GM12878 (cell line): ENCODE results near the gene PCID2. TPM values are rescaled to one million over a fixed set of nuclear protein-coding genes. Genes with fewer than 3 reads are reported as not detected.

Experiments
- ATAC-seq: fragments of 200-7000 bp; cut with Tn5 transposase; 3 replicates; pipeline ENCODE4 v1.9.1; 2020; ENCODE audit warnings: mild to moderate bottlenecking, moderate library complexity
- BruUV-seq: library from RNA; stranded (reverse); fragments of 400-500 nt; replicated peaks from 2 replicates; lab custom pipeline; 2021; lab: Mats Ljungman, UMichigan
- CTCF ChIA-PET: fragments of 300-600 bp; sonication (Branson Sonifier 250); formaldehyde crosslinking; extraction: SDS; loops from one replicate; lab custom pipeline; 2021; ENCODE audit warnings: inconsistent platforms; lab: Yijun Ruan, JAX
- POLR2A ChIA-PET: fragments of 350-600 bp; formaldehyde crosslinking; extraction: SDS; loops from one replicate; lab custom pipeline; 2021; ENCODE audit warnings: inconsistent platforms; lab: Charles Lee
- RAD21 ChIA-PET: fragments of 300-600 bp; sonication (Branson Sonifier 250); formaldehyde crosslinking; loops from one replicate; lab custom pipeline; 2023; ENCODE audit warnings: antibody characterized with exemption; ENCODE audit not compliant: unreplicated experiment; lab: Charles Lee
- SMC1A ChIA-PET: fragments of 300-600 bp; sonication (Branson Sonifier 250); formaldehyde crosslinking; loops from one replicate; lab custom pipeline; 2023; ENCODE audit not compliant: unreplicated experiment, uncharacterized antibody; lab: Charles Lee
- DNase-seq: peaks from one replicate; pipeline ENCODE4 v3.0.0-alpha.2; 2011; ENCODE audit warnings: low read depth, low spot score
- FAIRE-seq: peaks from 3 replicates; lab custom pipeline; 2011; peaks lifted over from hg19 to GRCh38; lab: Jason Lieb, UNC
- H2AFZ ChIP-seq: 2 replicates; pipeline ENCODE4 v1.6.0; 2011; ENCODE audit warnings: low read depth, low read length, control low read depth; ENCODE audit not compliant: control insufficient read depth
- H3K27ac ChIP-seq: 2 replicates; pipeline ENCODE4 v1.5.1; 2011; ENCODE audit warnings: control low read depth; ENCODE audit not compliant: control insufficient read depth, insufficient read depth
- H3K27me3 ChIP-seq, 2 experiments: replicated peaks in 1 of 2; 2 replicates each; pipeline versions ENCODE4 v1.6.0 to v1.6.1; 2011; ENCODE audit warnings: low read length in 1 of 2; ENCODE audit not compliant: control insufficient read depth in 2 of 2, insufficient read depth in 2 of 2
- H3K36me3 ChIP-seq, 2 experiments: 2 replicates each; pipeline ENCODE4 v1.5.1; 2011; ENCODE audit warnings: low read length in 1 of 2; ENCODE audit not compliant: control insufficient read depth in 2 of 2, insufficient read depth in 2 of 2
- H3K4me1 ChIP-seq: 2 replicates; pipeline ENCODE4 v1.6.1; 2011; ENCODE audit warnings: mild to moderate bottlenecking, low read length, moderate library complexity, mixed read lengths; ENCODE audit not compliant: control insufficient read depth, insufficient read depth
- H3K4me2 ChIP-seq: 2 replicates; pipeline ENCODE4 v1.6.0; 2011; ENCODE audit warnings: control low read depth; ENCODE audit not compliant: control insufficient read depth, insufficient read depth
- H3K4me3 ChIP-seq: fragments of 200-600 bp; sonication (generic); 2 replicates; pipeline ENCODE4 v1.5.1; 2016
- H3K79me2 ChIP-seq: 2 replicates; pipeline ENCODE4 v1.6.0; 2011; ENCODE audit warnings: low read length; ENCODE audit not compliant: control insufficient read depth, insufficient read depth
- H3K9ac ChIP-seq: 2 replicates; pipeline ENCODE4 v1.8.0; 2011; ENCODE audit warnings: low read length, control low read depth, mixed read lengths; ENCODE audit not compliant: control insufficient read depth, insufficient read depth
- H3K9me3 ChIP-seq: replicated peaks from 3 replicates; pipeline ENCODE4 v1.5.1; 2011; ENCODE audit warnings: mild to moderate bottlenecking, low read length; ENCODE audit not compliant: control insufficient read depth, insufficient read depth
- H4K20me1 ChIP-seq: 2 replicates; pipeline ENCODE4 v1.6.0; 2011; ENCODE audit not compliant: control insufficient read depth, insufficient read depth
- DPF2 ChIP-seq: fragments of 450-650 bp; IDR thresholded peaks from 2 replicates; pipeline ENCODE4 v1.6.1; 2017; ENCODE audit warnings: mild to moderate bottlenecking
- E4F1 ChIP-seq: fragments of 450-650 bp; IDR thresholded peaks from 2 replicates; pipeline ENCODE4 v1.6.1; 2018; ENCODE audit warnings: borderline replicate concordance, mild to moderate bottlenecking; ENCODE audit not compliant: partially characterized antibody
- EED ChIP-seq: sonication (generic); IDR thresholded peaks from 2 replicates; pipeline ENCODE4 v1.6.1; 2016; ENCODE audit warnings: antibody characterized with exemption, low read depth
- ELK1 ChIP-seq: IDR thresholded peaks from 2 replicates; pipeline ENCODE4 v1.6.1; 2012; ENCODE audit warnings: low read depth, low read length, improper control_type of control experiment
- FOS ChIP-seq: IDR thresholded peaks from 3 replicates; pipeline ENCODE4 v1.6.1; 2011; ENCODE audit warnings: borderline replicate concordance; ENCODE audit not compliant: insufficient read length; ENCODE audit errors: extremely low read depth
- HDAC2 ChIP-seq: fragments of 200-600 bp; sonication (generic); IDR thresholded peaks from 2 replicates; pipeline ENCODE4 v1.6.1; 2017
- IRF3 ChIP-seq: fragments of 450-650 bp; IDR thresholded peaks from 2 replicates; pipeline ENCODE4 v1.6.1; 2014; ENCODE audit warnings: mild to moderate bottlenecking
- KDM1A ChIP-seq: fragments of 200-600 bp; sonication (generic); IDR thresholded peaks from 2 replicates; pipeline ENCODE4 v1.6.1; 2016; ENCODE audit warnings: borderline replicate concordance
- POLR2A ChIP-seq: IDR thresholded peaks from 2 replicates; pipeline ENCODE4 v1.6.1; 2011; ENCODE audit warnings: low read depth, mild to moderate bottlenecking, low read length
- POLR2AphosphoS2 ChIP-seq: IDR thresholded peaks from 2 replicates; pipeline ENCODE4 v1.6.1; 2011; ENCODE audit warnings: low read depth, mild to moderate bottlenecking, low read length, improper control_type of control experiment, moderate library complexity
- POLR2AphosphoS5 ChIP-seq: IDR thresholded peaks from 2 replicates; pipeline ENCODE4 v1.6.1; 2011; ENCODE audit warnings: mild to moderate bottlenecking, low read length, inconsistent platforms
- SPI1 ChIP-seq: IDR thresholded peaks from 2 replicates; pipeline ENCODE4 v1.6.1; 2011; ENCODE audit warnings: low read depth, mild to moderate bottlenecking, low read length, moderate library complexity, borderline replicate concordance; ENCODE audit not compliant: insufficient read depth
- SRF ChIP-seq, 2 experiments: IDR thresholded peaks; 2 replicates each; pipeline ENCODE4 v1.6.1; 2011; ENCODE audit warnings: low read depth in 2 of 2, low read length in 2 of 2, mild to moderate bottlenecking in 1 of 2, moderate library complexity in 1 of 2
- YY1 ChIP-seq: IDR thresholded peaks from 2 replicates; pipeline ENCODE4 v1.6.1; 2011; ENCODE audit warnings: low read depth, mild to moderate bottlenecking, low read length
- WGBS: methylation state at CpG from one replicate; pipeline ENCODE4 v1.1.6; 2016; ENCODE audit warnings: low lambda C conversion rate; ENCODE audit not compliant: insufficient replicate concordance, insufficient coverage; ENCODE audit errors: missing lambda C conversion rate; 5-methylcytosine and 5-hydroxymethylcytosine counted together
- in situ Hi-C: fragments of 300-500 bp; cut with MboI; formaldehyde crosslinking; loops from 9 replicates; pipeline ENCODE4 v1.14.3; 2018; ENCODE audit warnings: mixed read lengths
- intact Hi-C: fragments of 100-400 bp; cut with micrococcal nuclease; formaldehyde crosslinking; loops from one replicate; pipeline ENCODE4 v1.14.2; 2022; ENCODE audit not compliant: unreplicated experiment
- polyA plus RNA-seq, 11 experiments: library from polyadenylated mRNA; depleted of rRNA in 4 of 11; unstranded in 6 of 11; stranded (reverse) in 5 of 11; fragments of >200 nt; fragmentation: Nextera tagmentation in 4 of 11; fragmentation: Illumina TruSeq in 1 of 11; extraction: Ambion mirVana in 4 of 11; extraction: Trizol in 1 of 11; gene quantifications; 1 replicate in 1 of 11; 2 replicates in 10 of 11; pipeline versions ENCODE4 v1.2.1 to v1.2.3, GENCODE V29; 2011 to 2016; ENCODE audit warnings: inconsistent platforms in 2 of 11, missing spikeins in 2 of 11, low read depth in 1 of 11
- total RNA-seq, 4 experiments: library from RNA; depleted of rRNA in 3 of 4; stranded (reverse); fragments of >200 nt in 3 of 4; fragmentation: Illumina TruSeq in 1 of 4; extraction: Trizol in 1 of 4; gene quantifications; 2 replicates each; pipeline versions ENCODE4 v1.2.1 to v1.2.3, GENCODE V29; 2013 to 2021

Gene PCID2
- total and polyA plus RNA-seq, 10 of the 15 experiments (the other 5 are each of a cell fraction or from before 2014, with no cell fraction given) = 37.0 to 98.1 (median 58.3) TPM

GRCh38 chr13:113209336-113209758 lies 878 bp upstream of the PCID2 start, which contains the start of gene CUL4A:
Gene CUL4A (plus strand): TSS chr13:113209613. CDS start chr13:113209628, 15 bp downstream.
- ChIA-PET RAD21 (no interaction called here), SMC1A (no interaction called here), POLR2A (interaction anchor here (1.9 kb wide), 1 partner anchor 88 kb away, joined by 5 read pairs; the partner anchor contains the start of gene LAMP1), CTCF (no interaction called here)
- peak within 1 kb of the TSS; percentile 87 for H3K4me3 ChIP-seq
- no peaks in the 10 kb centered on the region for H3K27me3 ChIP-seq
- peak; percentile 55 for ATAC-seq
- H3K4me1 ChIP-seq = peaks cover 7% of the 10 kb centered on the region
- H2AFZ ChIP-seq = peak within 1 kb of the TSS; percentile 55
- intact Hi-C loops = loop anchor here (5.0 to 10.0 kb wide), 3 partner anchors 57 to 373 kb away; partner anchors contain the start of gene TFDP1
- in situ Hi-C loops = no loop called here
- TF ChIP-seq POLR2AphosphoS2 (no peak), FOS (no peak), YY1 (peak; percentile 89), POLR2A (peak; percentile 67), POLR2AphosphoS5 (0 out of 2 replicates have a peak, but pooled peaks have one; percentile 21), ELK1 (no peak), IRF3 (no peak), DPF2 (no peak), HDAC2 (no peak), E4F1 (no peak), SRF (IDR thresholded peaks at IDR 0.05; ENCODE audit: low read depth in 2 of 2, low read length in 2 of 2) (no peak), EED (no peak), KDM1A (no peak), SPI1 (no peak)
- TF ChIP-seq, all 136 proteins: peak for 3
- no peak for FAIRE-seq
- Histone ChIP-seq H3K9me3 (no peaks in the 10 kb centered on the region), H4K20me1 (peaks cover 3% of the 10 kb centered on the region; the same call in 1 of the 2 replicates), H3K36me3 (no peaks in the 10 kb centered on the region; a peak in 1 of 4 replicates), H3K27ac (peak within 1 kb of the TSS; percentile 95), H3K9ac (peak within 1 kb of the TSS; percentile 91), H3K79me2 (peaks cover 79% of the 10 kb centered on the region), H3K4me2 (peak within 1 kb of the TSS; percentile 64)
- 0% methylated on average over 2 of the region's 66 CpGs for WGBS
- no TSS peak for BruUV-seq
- no peak for DNase-seq
